Upper lobe of right lung (tissue), 1 donor: ENCODE measurements around the gene SPRR2E. TPM values are rescaled to one million over a fixed set of nuclear protein-coding genes. Genes with fewer than 3 reads are reported as not detected.
"Not testable (repeated sequence)": the region's sequence is repeated elsewhere in the genome, so short reads cannot be mapped to it uniquely, and the experiment has no call there.

Source experiments
- ATAC-seq: fragments of 200-7000 bp; cut with Tn5 transposase; one replicate; pipeline ENCODE4 v1.9.1; 2020; ENCODE audit warnings: mild to moderate bottlenecking, moderate library complexity
- DNase-seq: peaks from one replicate; pipeline ENCODE4 v3.0.0-alpha.2; 2020
- H3K27ac ChIP-seq: fragments of 200-600 bp; one replicate; pipeline ENCODE4 v1.8.0; 2022
- H3K27me3 ChIP-seq: fragments of 200-600 bp; one replicate; pipeline ENCODE4 v1.8.0; 2022; ENCODE audit warnings: mild to moderate bottlenecking
- H3K36me3 ChIP-seq: fragments of 200-600 bp; one replicate; pipeline ENCODE4 v1.8.0; 2022
- H3K4me1 ChIP-seq: fragments of 200-600 bp; one replicate; pipeline ENCODE4 v1.8.0; 2022
- H3K4me3 ChIP-seq: fragments of 200-600 bp; one replicate; pipeline ENCODE4 v1.8.0; 2022; ENCODE audit warnings: mild to moderate bottlenecking
- H3K9me3 ChIP-seq: fragments of 200-600 bp; one replicate; pipeline ENCODE4 v1.8.0; 2022
- intact Hi-C: fragments of 100-400 bp; cut with DNase I; formaldehyde crosslinking; loops from one replicate; pipeline ENCODE4 v1.11.0; 2022
- total RNA-seq: library from RNA; stranded (reverse); fragmentation: NEBNext Ultra II Directional; extraction: Animal tissue kit (Norgen Biotek cat#: 25700); gene quantifications from one replicate; pipeline ENCODE4 v1.2.1, GENCODE V29; 2021
- TF ChIP-seq, protein P1 (sequence below): fragments of 200-600 bp; IDR thresholded peaks from one replicate; pipeline ENCODE4 v1.8.0; 2022; ENCODE audit warnings: antibody characterized with exemption
- donor health status: DM: no; HTN: yes; CAD: no; lungs with severe emphysema.

Gene SPRR2E
- total RNA-seq, 1 donor from 2014 or later = not detected

DNA sequence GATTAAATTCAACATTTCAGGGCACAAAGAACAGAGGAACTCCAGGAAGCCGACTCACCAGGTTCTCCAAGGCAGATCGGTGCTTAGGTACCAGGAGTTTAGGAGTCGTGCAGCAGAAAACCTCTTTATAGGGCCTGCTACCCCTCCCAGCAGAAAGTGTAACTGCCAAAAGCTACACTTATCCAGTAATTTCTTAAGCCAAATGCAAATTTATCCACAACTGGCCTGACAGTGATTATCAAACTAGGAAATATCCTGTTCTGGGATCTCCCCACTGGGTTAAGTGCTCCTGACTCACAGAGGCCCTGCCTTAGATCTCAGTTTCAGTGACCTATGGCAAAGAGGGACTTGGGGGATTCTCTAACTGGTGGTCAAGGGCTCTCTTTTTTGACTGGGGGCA is 19.1 kb upstream of the SPRR2E start, which contains the start of gene SPRR2F:
Gene SPRR2F, minus strand, starts transcription at position 101 of the 400 bp plus-strand sequence. CDS start 783 bp downstream, outside the sequence.
- Histone ChIP-seq H3K9me3 (no peaks in the 10 kb centered on the region), H3K4me1 (no peaks in the 10 kb centered on the region), H3K36me3 (no peaks in the 10 kb centered on the region), H3K4me3 (no peak within 1 kb of the TSS), H3K27ac (no peak within 1 kb of the TSS), H3K27me3 (no peaks in the 10 kb centered on the region)
- intact Hi-C loops = no loop called here
- TF ChIP-seq, protein P1, sequence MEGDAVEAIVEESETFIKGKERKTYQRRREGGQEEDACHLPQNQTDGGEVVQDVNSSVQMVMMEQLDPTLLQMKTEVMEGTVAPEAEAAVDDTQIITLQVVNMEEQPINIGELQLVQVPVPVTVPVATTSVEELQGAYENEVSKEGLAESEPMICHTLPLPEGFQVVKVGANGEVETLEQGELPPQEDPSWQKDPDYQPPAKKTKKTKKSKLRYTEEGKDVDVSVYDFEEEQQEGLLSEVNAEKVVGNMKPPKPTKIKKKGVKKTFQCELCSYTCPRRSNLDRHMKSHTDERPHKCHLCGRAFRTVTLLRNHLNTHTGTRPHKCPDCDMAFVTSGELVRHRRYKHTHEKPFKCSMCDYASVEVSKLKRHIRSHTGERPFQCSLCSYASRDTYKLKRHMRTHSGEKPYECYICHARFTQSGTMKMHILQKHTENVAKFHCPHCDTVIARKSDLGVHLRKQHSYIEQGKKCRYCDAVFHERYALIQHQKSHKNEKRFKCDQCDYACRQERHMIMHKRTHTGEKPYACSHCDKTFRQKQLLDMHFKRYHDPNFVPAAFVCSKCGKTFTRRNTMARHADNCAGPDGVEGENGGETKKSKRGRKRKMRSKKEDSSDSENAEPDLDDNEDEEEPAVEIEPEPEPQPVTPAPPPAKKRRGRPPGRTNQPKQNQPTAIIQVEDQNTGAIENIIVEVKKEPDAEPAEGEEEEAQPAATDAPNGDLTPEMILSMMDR = no peak
- ATAC-seq (no peak), DNase-seq (no peak)

DNA sequence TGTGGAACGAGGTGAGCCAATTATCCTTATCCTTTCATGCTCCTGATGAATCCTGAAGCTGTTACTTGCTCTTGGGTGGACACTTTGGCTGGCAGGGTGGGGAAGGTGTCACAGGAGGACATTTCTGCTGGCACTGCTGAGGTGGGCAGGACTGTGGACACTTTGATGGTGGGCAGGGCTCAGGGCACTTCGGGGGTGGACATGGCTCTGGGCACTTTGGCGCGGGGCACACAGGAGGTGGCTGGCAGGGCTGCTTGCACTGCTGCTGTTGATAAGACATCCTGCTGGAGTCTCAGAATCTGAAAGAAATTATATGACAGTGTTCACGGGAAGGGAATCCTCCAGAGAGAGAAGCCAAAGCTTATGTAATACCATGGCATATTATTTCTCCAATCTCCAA is 18.1 kb upstream of the SPRR2E start:
- H3K9me3 ChIP-seq, DNase-seq, H3K27ac ChIP-seq, intact Hi-C loops, H3K4me3 ChIP-seq, ATAC-seq, H3K36me3 ChIP-seq, H3K27me3 ChIP-seq, H3K4me1 ChIP-seq: not testable (repeated sequence)

DNA sequence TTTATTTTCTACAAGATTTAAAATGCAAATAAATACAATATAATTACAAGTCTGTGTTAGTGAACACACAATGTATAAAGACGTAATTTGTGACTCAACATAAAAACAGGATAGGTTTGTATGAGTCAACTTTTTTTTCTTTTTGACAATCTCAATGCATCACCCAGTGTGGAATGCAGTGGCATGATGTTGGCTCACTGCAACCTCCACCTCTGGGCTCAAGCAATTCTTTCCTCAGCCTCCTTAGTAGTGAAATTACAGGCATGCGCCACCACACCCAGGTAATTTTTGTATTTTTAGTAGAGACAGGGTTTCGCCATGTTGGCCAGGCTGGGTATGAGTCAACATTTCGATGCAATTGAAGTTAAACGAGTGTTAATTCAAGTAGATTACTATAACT is 5.9 kb upstream of the SPRR2E start:
- H3K27ac ChIP-seq = no peak overlapping the region
- DNase-seq = no peak
- TF ChIP-seq, protein P1 = no peak
- no peak for ATAC-seq
- intact Hi-C loops = no loop called here
- no peaks in the 10 kb centered on the region for H3K9me3 ChIP-seq
- no peak overlapping the region for H3K4me3 ChIP-seq
- no peaks in the 10 kb centered on the region for H3K4me1 ChIP-seq
- H3K27me3 ChIP-seq = no peaks in the 10 kb centered on the region
- H3K36me3 ChIP-seq = no peaks in the 10 kb centered on the region

DNA sequence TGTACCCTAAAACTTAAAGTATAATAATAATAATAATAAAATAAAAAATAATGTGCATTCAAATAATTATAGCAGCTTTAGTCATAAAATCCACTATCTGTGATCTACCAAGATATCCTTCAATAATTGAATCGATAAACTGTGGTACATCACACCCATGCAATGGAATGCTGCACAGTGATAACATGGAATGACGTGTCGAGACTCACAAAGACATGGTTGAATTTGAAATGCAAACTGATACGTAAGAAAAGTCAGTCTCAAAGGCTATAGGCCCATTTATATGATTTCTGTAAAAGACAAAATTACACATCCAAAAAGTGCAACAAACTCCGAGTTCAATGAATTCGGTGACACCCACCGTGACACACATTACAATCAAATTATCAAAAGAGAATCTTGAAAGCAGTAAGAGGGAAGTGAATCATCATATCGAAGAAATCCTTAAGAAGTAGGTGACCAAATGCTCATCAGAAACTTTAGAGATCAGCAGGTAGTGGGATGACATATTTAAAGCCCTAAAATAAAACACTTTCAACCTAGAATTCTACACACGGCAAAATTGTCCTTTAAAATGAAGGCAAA is 5.2 kb upstream of the SPRR2E start:
- TF ChIP-seq, protein P1 = no peak
- Histone ChIP-seq H3K27me3 (no peaks in the 10 kb centered on the region), H3K4me3 (no peak overlapping the region), H3K9me3 (no peaks in the 10 kb centered on the region), H3K36me3 (no peaks in the 10 kb centered on the region), H3K27ac (no peak overlapping the region), H3K4me1 (no peaks in the 10 kb centered on the region)
- intact Hi-C loops = no loop called here
- DNase-seq = no peak
- no peak for ATAC-seq

DNA sequence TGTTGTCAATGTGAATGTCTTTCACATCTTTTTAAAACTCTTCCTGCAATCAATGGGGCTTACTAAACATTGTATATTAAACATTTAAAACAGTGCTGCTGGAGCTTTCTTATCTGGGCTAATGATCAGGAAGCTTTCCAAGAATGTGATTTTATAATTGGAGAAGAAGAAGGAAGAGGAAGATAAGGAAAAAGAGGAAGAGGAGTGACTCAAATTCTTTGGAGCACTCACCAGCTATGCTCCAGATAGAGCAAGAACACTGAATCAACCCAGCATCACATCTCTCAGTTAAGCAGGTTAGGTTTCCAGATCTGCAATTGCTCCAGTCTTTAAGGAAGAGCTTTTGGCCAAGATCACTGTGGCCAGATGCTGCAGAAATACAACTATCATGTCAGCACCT is 1.4 kb upstream of the SPRR2E start:
- DNase-seq (no peak), ATAC-seq (no peak)
- H3K36me3 ChIP-seq = no peaks in the 10 kb centered on the region
- H3K27me3 ChIP-seq = no peaks in the 10 kb centered on the region
- H3K9me3 ChIP-seq = no peaks in the 10 kb centered on the region
- intact Hi-C loops = no loop called here
- no peaks in the 10 kb centered on the region for H3K4me1 ChIP-seq
- H3K4me3 ChIP-seq = no peak overlapping the region
- no peak overlapping the region for H3K27ac ChIP-seq
- TF ChIP-seq, protein P1 = no peak

DNA sequence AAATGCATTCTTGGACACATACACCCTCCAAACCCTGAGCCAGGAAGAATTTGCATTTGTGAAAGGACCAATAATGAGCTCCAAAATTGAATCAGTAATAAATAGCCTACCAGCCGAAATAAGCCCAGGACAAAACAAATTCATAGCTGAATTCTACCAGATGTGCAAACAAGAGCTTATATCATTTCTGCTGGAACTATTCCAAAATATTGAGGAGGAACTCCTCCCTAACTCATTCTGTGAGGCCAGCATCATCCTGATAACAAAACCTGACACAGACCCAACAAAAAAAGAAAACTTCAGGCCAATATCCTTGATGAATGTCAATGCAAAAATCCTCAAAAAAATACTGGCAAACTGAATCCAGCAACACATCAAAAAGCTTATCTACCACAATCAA is 6.7 kb downstream of the SPRR2E start:
- ATAC-seq = no peak
- Histone ChIP-seq H3K27me3 (no peaks in the 10 kb centered on the region), H3K4me1 (no peaks in the 10 kb centered on the region), H3K27ac (no peak overlapping the region), H3K36me3 (no peaks in the 10 kb centered on the region), H3K9me3 (no peaks in the 10 kb centered on the region), H3K4me3 (no peak overlapping the region)
- intact Hi-C loops = no loop called here
- TF ChIP-seq, protein P1 = no peak
- no peak for DNase-seq
